ENCODE measurements around the gene ZSCAN31. TPM values are rescaled to one million over a fixed set of nuclear protein-coding genes. Genes with fewer than 3 reads are reported as not detected.

ZSCAN31 gene
- total and polyA plus RNA-seq, 9 of the 15 experiments (the other 6 are each of a cell fraction or from before 2014, with no cell fraction given) = 3.9 to 12.1 (median 7.0) TPM

DNA sequence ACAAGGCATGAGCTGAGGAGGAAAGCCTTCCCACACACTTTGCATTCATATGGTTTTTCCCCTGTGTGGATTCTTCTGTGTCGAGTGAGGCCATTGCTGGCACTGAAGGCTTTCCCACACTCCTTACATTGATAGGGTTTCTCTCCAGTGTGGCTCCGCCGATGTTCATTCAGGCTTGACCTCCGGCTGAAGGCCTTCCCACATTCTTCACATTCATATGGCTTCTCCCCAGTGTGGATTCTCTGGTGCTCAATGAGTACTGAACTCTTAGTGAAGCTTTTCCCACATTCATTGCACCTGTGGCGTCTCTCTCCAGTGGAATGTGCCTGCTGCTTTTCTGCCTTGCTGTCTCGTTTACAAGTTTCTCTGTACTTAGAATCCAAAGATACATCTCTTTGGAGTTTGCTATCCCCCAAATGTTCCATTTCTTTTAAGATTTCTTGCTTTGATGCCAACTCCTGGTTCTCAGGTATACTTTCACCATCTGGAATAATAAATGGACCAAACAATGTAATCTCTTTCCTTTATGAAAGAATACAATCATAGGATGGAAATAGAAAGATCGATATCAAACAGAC lies 9.5 kb downstream of the ZSCAN31 start:
- H3K79me2 ChIP-seq (ENCODE audit: control insufficient read depth, insufficient read depth, low read length) = no peaks in the 10 kb centered on the region
- no peak overlapping the region for H2AFZ ChIP-seq (ENCODE audit: low read depth, low read length)
- WGBS (ENCODE audit: insufficient coverage, low coverage, missing lambda C conversion rate) = 73% methylated on average over 7 of the region's 7 CpGs
- H3K4me3 ChIP-seq = no peak overlapping the region
- DNase-seq (ENCODE audit: extremely low read depth in 1 of 4, low spot score in 3 of 4) (no peak), ATAC-seq (no peak), FAIRE-seq (no peak)
- peaks cover 0 to 4% of the 10 kb centered on the region in 2 experiments; a peak in 1 of 5 replicates for H3K4me1 ChIP-seq (replicated peaks in 1 of 2; ENCODE audit: control insufficient read depth in 2 of 2, insufficient read depth in 2 of 2, low read length in 2 of 2)
- no peaks in the 10 kb centered on the region for H3K9me1 ChIP-seq (ENCODE audit: control insufficient read depth, insufficient read depth, low read length)
- H3K4me2 ChIP-seq (ENCODE audit: insufficient read depth, low read length) = no peak overlapping the region
- H3K27me3 ChIP-seq (ENCODE audit: control insufficient read depth in 2 of 2, insufficient read depth in 2 of 2, low read length in 2 of 2) = no peaks in the 10 kb centered on the region
- CTCF ChIA-PET (ENCODE audit: low intra/inter-chr PET ratio) = no interaction called here
- no peaks in the 10 kb centered on the region for H4K20me1 ChIP-seq (replicated peaks; ENCODE audit: control insufficient read depth, insufficient read depth, low read length)
- in situ Hi-C loops (cut with MboI) (no loop called here), intact Hi-C loops (cut with micrococcal nuclease) (no loop called here)
- POLR2A ChIA-PET = interaction anchor here (1.4 kb wide), 1 partner anchor 10 kb away, joined by 7 read pairs; the partner anchor contains the start of gene ZSCAN31
- peaks cover 12% of the 10 kb centered on the region for H3K9me3 ChIP-seq (replicated peaks; ENCODE audit: control insufficient read depth, insufficient read depth, low read depth, low read length)
- H3K9ac ChIP-seq (ENCODE audit: insufficient read depth in 1 of 2, low read depth in 2 of 2, low read length in 2 of 2) = no peak overlapping the region
- H3K27ac ChIP-seq (ENCODE audit: extremely low read depth, low read depth, low read length) = no peak overlapping the region
- H3K36me3 ChIP-seq (ENCODE audit: control insufficient read depth, insufficient read depth, low read length) = peaks cover 16% of the 10 kb centered on the region
- no TSS peak for BruUV-seq (replicated peaks)
- TF ChIP-seq CBX3 (IDR thresholded peaks at IDR 0.05; ENCODE audit: borderline replicate concordance in 1 of 2, low read length in 2 of 2) = peak; percentile 11 to 99
- TF ChIP-seq, protein P1, sequence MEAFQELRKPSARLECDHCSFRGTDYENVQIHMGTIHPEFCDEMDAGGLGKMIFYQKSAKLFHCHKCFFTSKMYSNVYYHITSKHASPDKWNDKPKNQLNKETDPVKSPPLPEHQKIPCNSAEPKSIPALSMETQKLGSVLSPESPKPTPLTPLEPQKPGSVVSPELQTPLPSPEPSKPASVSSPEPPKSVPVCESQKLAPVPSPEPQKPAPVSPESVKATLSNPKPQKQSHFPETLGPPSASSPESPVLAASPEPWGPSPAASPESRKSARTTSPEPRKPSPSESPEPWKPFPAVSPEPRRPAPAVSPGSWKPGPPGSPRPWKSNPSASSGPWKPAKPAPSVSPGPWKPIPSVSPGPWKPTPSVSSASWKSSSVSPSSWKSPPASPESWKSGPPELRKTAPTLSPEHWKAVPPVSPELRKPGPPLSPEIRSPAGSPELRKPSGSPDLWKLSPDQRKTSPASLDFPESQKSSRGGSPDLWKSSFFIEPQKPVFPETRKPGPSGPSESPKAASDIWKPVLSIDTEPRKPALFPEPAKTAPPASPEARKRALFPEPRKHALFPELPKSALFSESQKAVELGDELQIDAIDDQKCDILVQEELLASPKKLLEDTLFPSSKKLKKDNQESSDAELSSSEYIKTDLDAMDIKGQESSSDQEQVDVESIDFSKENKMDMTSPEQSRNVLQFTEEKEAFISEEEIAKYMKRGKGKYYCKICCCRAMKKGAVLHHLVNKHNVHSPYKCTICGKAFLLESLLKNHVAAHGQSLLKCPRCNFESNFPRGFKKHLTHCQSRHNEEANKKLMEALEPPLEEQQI (IDR thresholded peaks at IDR 0.05) = 0 out of 2 replicates have a peak, but pooled peaks have one; percentile 27
- TF ChIP-seq, protein P2, sequence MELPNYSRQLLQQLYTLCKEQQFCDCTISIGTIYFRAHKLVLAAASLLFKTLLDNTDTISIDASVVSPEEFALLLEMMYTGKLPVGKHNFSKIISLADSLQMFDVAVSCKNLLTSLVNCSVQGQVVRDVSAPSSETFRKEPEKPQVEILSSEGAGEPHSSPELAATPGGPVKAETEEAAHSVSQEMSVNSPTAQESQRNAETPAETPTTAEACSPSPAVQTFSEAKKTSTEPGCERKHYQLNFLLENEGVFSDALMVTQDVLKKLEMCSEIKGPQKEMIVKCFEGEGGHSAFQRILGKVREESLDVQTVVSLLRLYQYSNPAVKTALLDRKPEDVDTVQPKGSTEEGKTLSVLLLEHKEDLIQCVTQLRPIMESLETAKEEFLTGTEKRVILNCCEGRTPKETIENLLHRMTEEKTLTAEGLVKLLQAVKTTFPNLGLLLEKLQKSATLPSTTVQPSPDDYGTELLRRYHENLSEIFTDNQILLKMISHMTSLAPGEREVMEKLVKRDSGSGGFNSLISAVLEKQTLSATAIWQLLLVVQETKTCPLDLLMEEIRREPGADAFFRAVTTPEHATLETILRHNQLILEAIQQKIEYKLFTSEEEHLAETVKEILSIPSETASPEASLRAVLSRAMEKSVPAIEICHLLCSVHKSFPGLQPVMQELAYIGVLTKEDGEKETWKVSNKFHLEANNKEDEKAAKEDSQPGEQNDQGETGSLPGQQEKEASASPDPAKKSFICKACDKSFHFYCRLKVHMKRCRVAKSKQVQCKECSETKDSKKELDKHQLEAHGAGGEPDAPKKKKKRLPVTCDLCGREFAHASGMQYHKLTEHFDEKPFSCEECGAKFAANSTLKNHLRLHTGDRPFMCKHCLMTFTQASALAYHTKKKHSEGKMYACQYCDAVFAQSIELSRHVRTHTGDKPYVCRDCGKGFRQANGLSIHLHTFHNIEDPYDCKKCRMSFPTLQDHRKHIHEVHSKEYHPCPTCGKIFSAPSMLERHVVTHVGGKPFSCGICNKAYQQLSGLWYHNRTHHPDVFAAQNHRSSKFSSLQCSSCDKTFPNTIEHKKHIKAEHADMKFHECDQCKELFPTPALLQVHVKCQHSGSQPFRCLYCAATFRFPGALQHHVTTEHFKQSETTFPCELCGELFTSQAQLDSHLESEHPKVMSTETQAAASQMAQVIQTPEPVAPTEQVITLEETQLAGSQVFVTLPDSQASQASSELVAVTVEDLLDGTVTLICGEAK (IDR thresholded peaks at IDR 0.05) = peak; percentile 53; the same call in 1 of the 2 replicates
- TF ChIP-seq, protein P2 (CRISPR knock-in tag; IDR thresholded peaks at IDR 0.05) = no peak
- TF ChIP-seq, protein P3, sequence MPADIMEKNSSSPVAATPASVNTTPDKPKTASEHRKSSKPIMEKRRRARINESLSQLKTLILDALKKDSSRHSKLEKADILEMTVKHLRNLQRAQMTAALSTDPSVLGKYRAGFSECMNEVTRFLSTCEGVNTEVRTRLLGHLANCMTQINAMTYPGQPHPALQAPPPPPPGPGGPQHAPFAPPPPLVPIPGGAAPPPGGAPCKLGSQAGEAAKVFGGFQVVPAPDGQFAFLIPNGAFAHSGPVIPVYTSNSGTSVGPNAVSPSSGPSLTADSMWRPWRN (IDR thresholded peaks at IDR 0.05; ENCODE audit: low read depth) = no peak
- TF ChIP-seq RBM14 (IDR thresholded peaks at IDR 0.05; ENCODE audit: borderline replicate concordance, insufficient read depth, low read depth, low read length) = no peak
- TF ChIP-seq, protein P4, sequence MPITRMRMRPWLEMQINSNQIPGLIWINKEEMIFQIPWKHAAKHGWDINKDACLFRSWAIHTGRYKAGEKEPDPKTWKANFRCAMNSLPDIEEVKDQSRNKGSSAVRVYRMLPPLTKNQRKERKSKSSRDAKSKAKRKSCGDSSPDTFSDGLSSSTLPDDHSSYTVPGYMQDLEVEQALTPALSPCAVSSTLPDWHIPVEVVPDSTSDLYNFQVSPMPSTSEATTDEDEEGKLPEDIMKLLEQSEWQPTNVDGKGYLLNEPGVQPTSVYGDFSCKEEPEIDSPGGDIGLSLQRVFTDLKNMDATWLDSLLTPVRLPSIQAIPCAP (CRISPR knock-in tag; IDR thresholded peaks at IDR 0.05; ENCODE audit: borderline replicate concordance) = no peak
- TF ChIP-seq ZNF75A (CRISPR knock-in tag; IDR thresholded peaks at IDR 0.05) = peak; percentile 100

All from K562 (cell line).